T-cell (primary cell): ENCODE data around the gene GALNT14. TPM values are rescaled to one million over a fixed set of nuclear protein-coding genes. Genes with fewer than 3 reads are reported as not detected.

Experiments
- ATAC-seq, 4 experiments: fragments of 200-7000 bp in 3 of 4; fragments of 150-1000 bp in 1 of 4; cut with Tn5 transposase; replicated peaks in 1 of 4; 1 replicate in 3 of 4; 2 replicates in 1 of 4; pipeline ENCODE4 v1.10.0; 2021; ENCODE audit warnings: moderate library complexity in 3 of 4, mild to moderate bottlenecking in 2 of 4, moderate number of reproducible peaks in 1 of 4
- CTCF ChIA-PET, 2 donors: fragments of 300-600 bp; sonication (Branson Sonifier 250); formaldehyde crosslinking; loops; one replicate each; lab custom pipeline; 2022; ENCODE audit warnings: antibody characterized with exemption in 2 of 2; lab: Charles Lee
- POLR2A ChIA-PET, 2 donors: fragments of 300-600 bp; sonication (Branson Sonifier 250); formaldehyde crosslinking; loops; one replicate each; lab custom pipeline; 2022; ENCODE audit warnings: antibody characterized with exemption in 2 of 2; lab: Charles Lee
- DNase-seq, 35 experiments: peaks; one replicate each; pipeline versions ENCODE4 v3.0.0 to v3.0.0-alpha.2; 2013 to 2023
- H3K27ac ChIP-seq: one replicate; pipeline ENCODE4 v1.5.1; 2013; ENCODE audit warnings: low read length
- H3K27me3 ChIP-seq, 2 experiments: replicated peaks in 1 of 2; 1 replicate in 1 of 2; 2 replicates in 1 of 2; pipeline versions ENCODE4 v1.6.1 to v1.7.0; 2013; ENCODE audit warnings: low read length in 1 of 2, mixed read lengths in 1 of 2; ENCODE audit not compliant: control insufficient read depth in 2 of 2, insufficient read depth in 2 of 2; ENCODE audit errors: extremely low read depth in 1 of 2
- H3K36me3 ChIP-seq, 2 donors: 1 replicate in 1 of 2; 2 replicates in 1 of 2; pipeline versions ENCODE4 v1.6.1 to v1.7.0; 2013; ENCODE audit warnings: low read length in 1 of 2; ENCODE audit not compliant: control insufficient read depth in 2 of 2, insufficient read depth in 1 of 2; ENCODE audit errors: extremely low read depth in 1 of 2
- H3K4me1 ChIP-seq, 2 experiments: 1 replicate in 1 of 2; 2 replicates in 1 of 2; pipeline versions ENCODE4 v1.6.1 to v1.7.0; 2013; ENCODE audit warnings: low read length in 2 of 2, mixed read lengths in 1 of 2; ENCODE audit not compliant: insufficient read depth in 2 of 2, control insufficient read depth in 1 of 2; ENCODE audit errors: extremely low read depth in 1 of 2
- H3K4me3 ChIP-seq, 2 donors: 1 replicate in 1 of 2; 2 replicates in 1 of 2; pipeline versions ENCODE4 v1.5.1 to v1.7.0; 2013; ENCODE audit warnings: mild to moderate bottlenecking in 2 of 2, low read length in 1 of 2, moderate library complexity in 1 of 2; ENCODE audit not compliant: control insufficient read depth in 1 of 2; ENCODE audit errors: extremely low read depth in 1 of 2
- H3K9me3 ChIP-seq: 2 replicates; pipeline ENCODE4 v1.7.0; 2013
- H3K27ac Mint-ChIP-seq, 2 donors: one replicate each; pipeline ENCODE4 v1.8.0; 2020 to 2021; ENCODE audit warnings: mild to moderate bottlenecking in 2 of 2, mixed read lengths in 2 of 2
- H3K27me3 Mint-ChIP-seq, 2 donors: one replicate each; pipeline ENCODE4 v1.8.0; 2021 to 2022; ENCODE audit warnings: mixed read lengths in 2 of 2
- H3K36me3 Mint-ChIP-seq: one replicate; pipeline ENCODE4 v1.8.0; 2021; ENCODE audit warnings: mixed read lengths
- H3K4me1 Mint-ChIP-seq, 3 donors: one replicate each; pipeline ENCODE4 v1.8.0; 2020 to 2022; ENCODE audit warnings: mixed read lengths in 3 of 3, mild to moderate bottlenecking in 1 of 3
- H3K4me3 Mint-ChIP-seq, 3 donors: one replicate each; pipeline ENCODE4 v1.8.0; 2020 to 2022; ENCODE audit warnings: mild to moderate bottlenecking in 3 of 3, mixed read lengths in 3 of 3, moderate library complexity in 3 of 3
- H3K9me3 Mint-ChIP-seq, 3 donors: one replicate each; pipeline ENCODE4 v1.8.0; 2020 to 2022; ENCODE audit warnings: mixed read lengths in 3 of 3
- WGBS: methylation state at CpG from one replicate; pipeline ENCODE4 v1.1.5; 2013; ENCODE audit warnings: missing lambda C conversion rate; ENCODE audit not compliant: insufficient coverage; 5-methylcytosine and 5-hydroxymethylcytosine counted together
- total RNA-seq, 35 experiments: library from RNA in 6 of 35; stranded (reverse) in 6 of 35; fragments of 120-200 nt in 1 of 35; gene quantifications; one replicate each; pipeline versions ENCODE4 v1.2.1 to v1.2.4 and lab custom pipeline; 2013 to 2026

The GALNT14 gene
- total RNA-seq, 5 donors from 2014 or later (not counting 1 experiment from before 2014, with no cell fraction given): 0.29 to 0.38 TPM; not detected in 3

DNA sequence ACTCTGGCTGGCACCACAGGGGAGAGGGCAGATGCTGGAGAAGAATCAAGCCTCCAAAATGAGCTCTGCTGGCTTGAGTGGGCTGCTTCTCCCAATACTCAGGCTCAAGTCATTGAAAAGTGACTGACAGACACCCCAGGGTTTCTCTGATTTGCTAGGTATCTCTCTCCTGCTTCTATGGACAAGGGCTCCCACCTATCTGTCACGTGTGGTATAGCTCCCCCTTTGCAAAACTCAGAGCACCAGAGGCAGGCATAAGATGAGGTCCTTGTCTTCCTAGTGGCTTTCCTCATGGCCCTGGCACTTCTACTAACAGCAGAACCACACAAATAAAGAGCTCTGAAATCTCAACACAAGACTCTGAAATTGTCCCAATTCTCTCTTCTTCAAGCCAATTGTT lies 105.2 kb downstream of the GALNT14 start:
- Mint-ChIP-seq H3K9me3 (peaks cover 5 to 27% (median 20%) of the 10 kb centered on the region in 3 donors), H3K4me3 (no peak overlapping the region), H3K27ac (no peak overlapping the region), H3K36me3 (no peaks in the 10 kb centered on the region), H3K4me1 (no peaks in the 10 kb centered on the region), H3K27me3 (peaks cover 0 to 6% of the 10 kb centered on the region in 2 donors)
- no peaks in the 10 kb centered on the region for H3K36me3 ChIP-seq
- peaks cover 0 to 3% of the 10 kb centered on the region in 2 experiments for H3K27me3 ChIP-seq
- no peak overlapping the region for H3K27ac ChIP-seq
- no peak overlapping the region for H3K4me3 ChIP-seq
- DNase-seq: no peak
- H3K4me1 ChIP-seq: no peaks in the 10 kb centered on the region
- peaks cover 5% of the 10 kb centered on the region for H3K9me3 ChIP-seq
- 44% methylated on average over 1 of the region's 1 CpG for WGBS
- ATAC-seq: no peak
- CTCF ChIA-PET: interaction anchor here in 1 of 2 donors (0.6 kb wide), 1 partner anchor 868 kb away, joined by 3 read pairs; no protein-coding TSS in a partner anchor
- POLR2A ChIA-PET: no interaction called here

DNA sequence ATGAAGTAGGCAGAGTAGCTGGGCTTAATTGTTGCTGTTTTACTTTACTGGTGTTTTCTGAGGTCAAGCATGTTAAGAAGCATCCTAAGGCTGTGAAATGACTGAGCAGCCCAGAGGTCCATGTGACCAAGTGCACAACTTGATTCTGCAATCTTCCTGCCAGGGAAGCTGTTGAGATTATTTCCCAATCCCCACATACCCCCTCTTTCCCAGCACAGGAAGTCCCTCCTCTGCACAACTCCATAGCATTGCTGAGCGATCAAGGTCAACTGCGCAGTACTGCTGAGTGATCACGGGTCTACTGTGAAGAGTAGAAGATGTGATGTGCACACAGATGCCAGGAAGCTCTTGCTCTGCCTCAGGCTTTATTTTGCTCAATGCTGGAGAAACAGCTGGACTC lies 105.8 kb downstream of the GALNT14 start:
- Mint-ChIP-seq H3K4me3 (no peak overlapping the region), H3K9me3 (peaks cover 5 to 23% (median 17%) of the 10 kb centered on the region in 3 donors), H3K4me1 (no peaks in the 10 kb centered on the region), H3K27me3 (peaks cover 0 to 7% of the 10 kb centered on the region in 2 donors), H3K27ac (no peak overlapping the region), H3K36me3 (no peaks in the 10 kb centered on the region)
- CTCF ChIA-PET: no interaction called here
- DNase-seq (no peak), ATAC-seq (no peak)
- Histone ChIP-seq H3K4me3 (no peak overlapping the region), H3K36me3 (no peaks in the 10 kb centered on the region), H3K9me3 (peaks cover 5% of the 10 kb centered on the region), H3K27me3 (peaks cover 0 to 3% of the 10 kb centered on the region in 2 experiments), H3K27ac (no peak overlapping the region), H3K4me1 (no peaks in the 10 kb centered on the region)
- POLR2A ChIA-PET: no interaction called here
- WGBS: 87% methylated on average over 3 of the region's 3 CpGs

DNA sequence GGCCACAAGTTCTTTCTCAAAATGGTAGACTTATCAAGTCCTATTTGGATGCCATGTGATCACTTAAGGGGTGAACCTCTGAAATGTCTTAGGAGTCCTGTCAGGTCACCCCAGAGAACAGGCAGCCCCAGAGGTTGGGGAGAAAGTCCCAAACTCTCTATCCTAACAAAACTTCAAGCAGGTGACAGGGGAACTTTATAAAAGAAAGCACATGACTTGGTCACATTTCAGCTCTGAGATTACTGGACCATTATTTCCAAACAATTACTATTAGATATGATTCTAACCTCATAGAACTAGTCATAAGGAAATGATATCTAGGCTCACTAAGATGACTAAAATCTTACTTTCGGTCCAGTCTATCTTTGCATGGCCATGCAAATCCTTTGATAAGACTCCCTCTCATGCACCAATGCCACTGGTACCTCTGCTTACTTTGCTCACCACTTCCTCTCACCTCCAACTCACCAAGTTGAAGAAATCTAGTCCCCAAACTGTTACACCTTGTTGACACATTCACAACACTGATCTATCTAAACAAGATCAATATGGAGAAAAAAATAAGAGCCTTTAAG lies 107.0 kb downstream of the GALNT14 start:
- Histone ChIP-seq H3K4me1 (no peaks in the 10 kb centered on the region), H3K36me3 (no peaks in the 10 kb centered on the region), H3K9me3 (no peaks in the 10 kb centered on the region), H3K4me3 (no peak overlapping the region), H3K27me3 (peaks cover 0 to 3% of the 10 kb centered on the region in 2 experiments), H3K27ac (no peak overlapping the region)
- Mint-ChIP-seq H3K4me3 (no peak overlapping the region), H3K27me3 (peaks cover 0 to 7% of the 10 kb centered on the region in 2 donors), H3K27ac (no peak overlapping the region), H3K4me1 (no peaks in the 10 kb centered on the region), H3K36me3 (no peaks in the 10 kb centered on the region), H3K9me3 (peaks cover 5 to 11% (median 5%) of the 10 kb centered on the region in 3 donors)
- POLR2A ChIA-PET: no interaction called here
- DNase-seq (no peak), ATAC-seq (no peak)
- CTCF ChIA-PET: no interaction called here
- WGBS: no CpG with 5 or more reads among the region's 1 CpG

DNA sequence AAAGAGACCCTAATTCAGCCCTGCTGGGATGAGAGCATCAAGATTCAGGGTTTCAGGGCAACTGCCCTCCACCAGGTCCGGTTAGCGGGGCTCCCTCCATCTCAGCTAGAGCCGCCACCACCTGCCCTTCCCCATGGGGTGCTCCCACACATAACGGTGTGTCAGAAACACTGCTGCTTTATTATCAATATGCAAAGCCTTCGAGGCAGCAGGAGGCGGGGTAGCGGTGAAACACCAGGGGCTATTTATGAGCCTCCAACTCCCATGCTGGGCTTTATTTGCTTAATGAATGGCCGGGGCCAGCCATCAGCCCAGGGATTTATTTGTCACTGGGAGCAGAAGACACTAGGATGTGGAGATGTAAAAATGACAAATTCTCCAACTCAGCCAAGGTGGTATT lies 109.8 kb downstream of the GALNT14 start:
- Mint-ChIP-seq H3K27ac (no peak overlapping the region), H3K9me3 (no peaks in the 10 kb centered on the region), H3K4me3 (no peak overlapping the region), H3K4me1 (no peaks in the 10 kb centered on the region), H3K27me3 (peaks cover 0 to 8% of the 10 kb centered on the region in 2 donors), H3K36me3 (no peaks in the 10 kb centered on the region)
- ATAC-seq (no peak), DNase-seq (no peak)
- ChIA-PET POLR2A (no interaction called here), CTCF (no interaction called here)
- Histone ChIP-seq H3K27me3 (peaks cover 0 to 5% of the 10 kb centered on the region in 2 experiments), H3K27ac (no peak overlapping the region), H3K4me3 (no peak overlapping the region), H3K9me3 (no peaks in the 10 kb centered on the region), H3K4me1 (no peaks in the 10 kb centered on the region), H3K36me3 (no peaks in the 10 kb centered on the region)
- 84% methylated on average over 5 of the region's 8 CpGs for WGBS

DNA sequence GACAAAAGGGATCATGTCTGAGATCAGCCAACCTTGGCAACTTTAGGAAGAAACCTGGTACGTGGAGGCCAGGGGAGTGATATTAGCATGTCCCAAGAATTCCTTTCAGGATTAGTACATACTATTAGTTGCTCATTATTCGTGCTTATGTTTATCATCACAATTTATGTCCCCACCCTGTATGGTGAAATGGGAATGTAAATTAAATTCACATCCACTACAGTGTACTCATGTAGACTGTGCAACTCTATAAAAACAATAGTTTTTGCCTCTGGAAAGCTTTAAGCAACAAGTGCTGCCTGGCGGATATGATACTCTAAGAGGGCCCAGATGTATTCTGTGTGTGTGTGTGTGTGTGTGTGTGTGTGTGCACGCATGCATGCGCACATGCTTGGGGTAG lies 110.7 kb downstream of the GALNT14 start:
- POLR2A ChIA-PET: no interaction called here
- no peaks in the 10 kb centered on the region for H3K36me3 Mint-ChIP-seq
- H3K4me3 ChIP-seq: no peak overlapping the region
- 95% methylated on average over 3 of the region's 5 CpGs for WGBS
- H3K27ac ChIP-seq: no peak overlapping the region
- CTCF ChIA-PET: no interaction called here
- DNase-seq (no peak), ATAC-seq (no peak)
- no peaks in the 10 kb centered on the region for H3K4me1 ChIP-seq
- H3K4me3 Mint-ChIP-seq: no peak overlapping the region
- no peaks in the 10 kb centered on the region for H3K4me1 Mint-ChIP-seq
- no peaks in the 10 kb centered on the region for H3K36me3 ChIP-seq
- no peaks in the 10 kb centered on the region for H3K9me3 Mint-ChIP-seq
- H3K9me3 ChIP-seq: no peaks in the 10 kb centered on the region
- peaks cover 0 to 8% of the 10 kb centered on the region in 2 donors for H3K27me3 Mint-ChIP-seq
- H3K27me3 ChIP-seq: peaks cover 0 to 5% of the 10 kb centered on the region in 2 experiments
- H3K27ac Mint-ChIP-seq: no peak overlapping the region

DNA sequence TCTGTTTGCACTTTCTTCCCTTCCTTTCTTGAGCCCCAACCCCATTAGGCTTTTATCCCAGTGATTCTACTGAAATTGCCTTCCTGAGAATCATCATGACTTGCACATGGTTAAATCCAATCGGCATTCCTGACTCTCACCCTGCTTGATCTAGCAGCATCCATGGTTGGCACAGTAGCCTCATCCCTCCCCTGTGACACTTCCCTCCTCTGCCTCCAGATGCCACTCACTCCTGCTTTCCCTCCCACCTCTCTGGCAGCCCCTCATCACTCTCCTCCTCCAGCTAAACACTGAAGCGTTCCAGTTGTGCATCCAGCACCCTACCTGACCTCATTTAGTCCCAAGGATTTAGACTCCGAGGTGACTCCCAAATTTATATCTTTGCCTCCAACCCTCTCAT lies 114.7 kb downstream of the GALNT14 start:
- Histone ChIP-seq H3K27me3 (peaks cover 0 to 10% of the 10 kb centered on the region in 2 experiments), H3K9me3 (no peaks in the 10 kb centered on the region)
- WGBS: 71% methylated on average over 3 of the region's 3 CpGs

More for the DNA sequence above, 114.7 kb downstream of the GALNT14 start:
- H3K4me3 ChIP-seq: no peak overlapping the region
- DNase-seq (no peak), ATAC-seq (no peak)
- no peaks in the 10 kb centered on the region for H3K36me3 ChIP-seq
- H3K27ac ChIP-seq: no peak overlapping the region
- Mint-ChIP-seq H3K27ac (no peak overlapping the region), H3K4me3 (no peak overlapping the region), H3K4me1 (no peaks in the 10 kb centered on the region), H3K27me3 (peaks cover 0 to 8% of the 10 kb centered on the region in 2 donors), H3K9me3 (no peaks in the 10 kb centered on the region), H3K36me3 (no peaks in the 10 kb centered on the region)
- ChIA-PET POLR2A (no interaction called here), CTCF (no interaction called here)
- H3K4me1 ChIP-seq: no peaks in the 10 kb centered on the region
